GM10248 (cell line): ENCODE measurements around the gene HNRNPH1.

Experiments
- CTCF ChIA-PET: fragments of 300-600 bp; sonication (Branson Sonifier 250); formaldehyde crosslinking; extraction: SDS; loops from one replicate; lab custom pipeline; 2021; ENCODE audit warnings: antibody characterized with exemption; lab: Yijun Ruan, JAX
- POLR2A ChIA-PET: fragments of 350-650 bp; sonication (Branson Sonifier 250); formaldehyde crosslinking; extraction: SDS; loops from one replicate; lab custom pipeline; 2020; ENCODE audit warnings: antibody characterized with exemption; lab: Yijun Ruan, JAX
- DNase-seq: peaks from one replicate; pipeline ENCODE4 v3.0.0; 2012; ENCODE audit errors: extremely low spot score
- CTCF ChIP-seq: IDR thresholded peaks from 2 replicates; pipeline ENCODE4 v1.5.1; 2012; ENCODE audit warnings: mild to moderate bottlenecking, low read depth; ENCODE audit errors: extremely low read depth, missing control alignments, control extremely low read depth

Gene HNRNPH1

GRCh38 chr5:179618923-179619554 lies 4.4 kb downstream of the HNRNPH1 start:
- ChIA-PET CTCF (no interaction called here), POLR2A (interaction anchor here (2.1 kb wide), 1 partner anchor 8 kb away, joined by 12 read pairs; no protein-coding TSS in a partner anchor)
- DNase-seq, result no peak
- no peak for TF ChIP-seq CTCF

- no peak for TF ChIP-seq CTCF
- ChIA-PET CTCF (interaction anchor here (1.0 to 1.3 kb wide), 2 partner anchors 16 to 18 kb away, joined by 3 to 4 read pairs; no protein-coding TSS in a partner anchor), POLR2A (interaction anchor here (1.3 kb wide), 1 partner anchor 13 kb away, joined by 3 read pairs; no protein-coding TSS in a partner anchor)
- no peak for DNase-seq
These were observed 5.5 kb downstream of the HNRNPH1 start for GRCh38 chr5:179617930-179618329.

GRCh38 chr5:179616002-179616594 lies 7.4 kb downstream of the HNRNPH1 start:
- POLR2A ChIA-PET, result interaction anchor here (1.3 kb wide), 1 partner anchor 186 kb away, joined by 3 read pairs; no protein-coding TSS in a partner anchor
- TF ChIP-seq CTCF, result no peak
- CTCF ChIA-PET, result no interaction called here
- no peak for DNase-seq

GRCh38 chr5:179615203-179615602 lies 8.3 kb downstream of the HNRNPH1 start:
- ChIA-PET POLR2A (interaction anchor here (1.3 to 5.7 kb wide), 2 partner anchors 8 to 187 kb away, joined by 3 to 74 read pairs; partner anchors contain the start of gene HNRNPH1), CTCF (interaction anchor here (0.8 kb wide), 1 partner anchor 8 kb away, joined by 3 read pairs; the partner anchor contains the start of gene HNRNPH1)
- no peak for DNase-seq
- TF ChIP-seq CTCF, result no peak

GRCh38 chr5:179614745-179615144 lies 8.7 kb downstream of the HNRNPH1 start:
- ChIA-PET POLR2A (interaction anchor here (0.6 to 5.7 kb wide), 5 partner anchors 9 to 187 kb away, joined by 3 to 74 read pairs (median 3); partner anchors contain the start of genes HNRNPH1 and MAML1), CTCF (interaction anchor here (0.8 to 4.3 kb wide), 2 partner anchors 9 kb away, joined by 3 to 23 read pairs; partner anchors contain the start of gene HNRNPH1)
- DNase-seq, result no peak

More at GRCh38 chr5:179614745-179615144, 8.7 kb downstream of the HNRNPH1 start:
- TF ChIP-seq CTCF, result no peak
